PC-9 (cell line): ENCODE results near the gene PDS5B. TPM values are rescaled to one million over a fixed set of nuclear protein-coding genes. Genes with fewer than 3 reads are reported as not detected.

ENCODE experiments used
- BruUV-seq: library from RNA; stranded (reverse); fragments of 400-500 nt; replicated peaks from 2 replicates; lab custom pipeline; 2021; lab: Mats Ljungman, UMichigan
- CTCF ChIA-PET: fragments of 300-600 bp; sonication (Branson Sonifier 250); formaldehyde crosslinking; loops from one replicate; lab custom pipeline; 2022; ENCODE audit warnings: antibody characterized with exemption; lab: Charles Lee
- POLR2A ChIA-PET: fragments of 300-600 bp; sonication (Branson Sonifier 250); formaldehyde crosslinking; loops from one replicate; lab custom pipeline; 2022; ENCODE audit warnings: antibody characterized with exemption; ENCODE audit not compliant: unreplicated experiment; lab: Charles Lee
- DNase-seq, 2 experiments: peaks; one replicate each; pipeline versions ENCODE4 v3.0.0 to v3.0.0-alpha.2; 2015 to 2022; ENCODE audit warnings: mixed read lengths in 1 of 2
- H2AFZ ChIP-seq: fragments of 200-600 bp; sonication (generic); 2 replicates; pipeline ENCODE4 v1.8.1; 2017; ENCODE audit warnings: antibody characterized with exemption
- H3F3A ChIP-seq: fragments of 200-600 bp; sonication (generic); 2 replicates; pipeline ENCODE4 v1.8.1; 2017; ENCODE audit warnings: antibody characterized with exemption, mild to moderate bottlenecking, low read depth; ENCODE audit not compliant: insufficient read depth
- H3K27ac ChIP-seq: fragments of 200-600 bp; sonication (generic); 2 replicates; pipeline ENCODE4 v1.6.1; 2016; ENCODE audit warnings: mixed run types
- H3K27me3 ChIP-seq: fragments of 200-600 bp; sonication (generic); 2 replicates; pipeline ENCODE4 v1.6.1; 2016; ENCODE audit warnings: low read depth, mixed run types; ENCODE audit not compliant: insufficient read depth
- H3K36me3 ChIP-seq: fragments of 200-600 bp; sonication (generic); 2 replicates; pipeline ENCODE4 v1.6.1; 2016; ENCODE audit warnings: low read depth, mixed run types
- H3K4me1 ChIP-seq: fragments of 200-600 bp; sonication (generic); replicated peaks from 2 replicates; pipeline ENCODE4 v1.6.1; 2016; ENCODE audit warnings: mixed run types; ENCODE audit not compliant: insufficient read depth
- H3K4me2 ChIP-seq: fragments of 200-600 bp; sonication (generic); 2 replicates; pipeline ENCODE4 v1.6.1; 2017; ENCODE audit warnings: mixed run types
- H3K4me3 ChIP-seq: fragments of 200-600 bp; sonication (generic); 2 replicates; pipeline ENCODE4 v1.6.1; 2016; ENCODE audit warnings: mixed run types
- H3K79me2 ChIP-seq: fragments of 200-600 bp; sonication (generic); 2 replicates; pipeline ENCODE4 v1.6.1; 2017; ENCODE audit warnings: low read depth, mixed run types
- H3K9me2 ChIP-seq: fragments of 200-600 bp; sonication (generic); 2 replicates; pipeline ENCODE4 v1.8.1; 2017; ENCODE audit warnings: mild to moderate bottlenecking; ENCODE audit not compliant: insufficient read depth
- H3K9me3 ChIP-seq: fragments of 200-600 bp; sonication (generic); 2 replicates; pipeline ENCODE4 v1.8.1; 2016; ENCODE audit warnings: low read depth; ENCODE audit not compliant: insufficient read depth
- H4K20me1 ChIP-seq: fragments of 200-600 bp; sonication (generic); 2 replicates; pipeline ENCODE4 v1.8.1; 2017; ENCODE audit not compliant: insufficient read depth
- CTCF ChIP-seq: fragments of 200-600 bp; sonication (generic); conservative IDR thresholded peaks from 2 replicates; pipeline ENCODE4 v1.6.1; 2017; ENCODE audit warnings: mixed run types, antibody characterized with exemption, mild to moderate bottlenecking, moderate library complexity
- EZH2 ChIP-seq: fragments of 200-600 bp; sonication (generic); IDR thresholded peaks from 2 replicates; pipeline ENCODE4 v1.8.0; 2017; ENCODE audit warnings: antibody characterized with exemption, low read depth
- intact Hi-C: fragments of 100-400 bp; cut with micrococcal nuclease; formaldehyde crosslinking; loops from one replicate; pipeline ENCODE4 v1.10.0; 2022; ENCODE audit not compliant: unreplicated experiment
- total RNA-seq: library from RNA; stranded (reverse); gene quantifications from 2 replicates; pipeline ENCODE4 v1.2.3, GENCODE V29; 2021

The PDS5B gene
- total RNA-seq, 1 experiment from 2014 or later = 37.6 TPM

- Histone ChIP-seq H3K36me3 (no peaks in the 10 kb centered on the region), H3K4me3 (no peak overlapping the region), H3K9me2 (no peaks in the 10 kb centered on the region), H4K20me1 (no peaks in the 10 kb centered on the region), H3K4me1 (peaks cover 3% of the 10 kb centered on the region), H3K27me3 (no peaks in the 10 kb centered on the region), H3K79me2 (no peaks in the 10 kb centered on the region), H3K9me3 (no peaks in the 10 kb centered on the region), H2AFZ (no peak overlapping the region), H3K4me2 (no peak overlapping the region), H3K27ac (no peak overlapping the region), H3F3A (no peaks in the 10 kb centered on the region)
- TF ChIP-seq EZH2 = no peak
- no peak for TF ChIP-seq CTCF
- POLR2A ChIA-PET = no interaction called here
- DNase-seq = no peak
- intact Hi-C loops = no loop called here
- CTCF ChIA-PET = no interaction called here
- no TSS peak for BruUV-seq
Measured at GRCh38 chr13:32796754-32797153, 210.5 kb downstream of the PDS5B start.

GRCh38 chr13:32802159-32802558 lies 215.9 kb downstream of the PDS5B start:
- no peak for DNase-seq
- Histone ChIP-seq H3K4me2 (no peak overlapping the region), H3K4me3 (no peak overlapping the region), H4K20me1 (no peaks in the 10 kb centered on the region), H3F3A (no peaks in the 10 kb centered on the region), H3K79me2 (no peaks in the 10 kb centered on the region), H3K27me3 (no peaks in the 10 kb centered on the region), H3K4me1 (no peaks in the 10 kb centered on the region), H2AFZ (no peak overlapping the region), H3K9me3 (no peaks in the 10 kb centered on the region), H3K36me3 (no peaks in the 10 kb centered on the region), H3K9me2 (no peaks in the 10 kb centered on the region), H3K27ac (no peak overlapping the region)
- BruUV-seq = no TSS peak
- intact Hi-C loops = no loop called here
- CTCF ChIA-PET = no interaction called here
- TF ChIP-seq CTCF (no peak), EZH2 (no peak)
- POLR2A ChIA-PET = no interaction called here

- Histone ChIP-seq H3K27me3 (no peaks in the 10 kb centered on the region), H3K36me3 (no peaks in the 10 kb centered on the region), H2AFZ (no peak overlapping the region), H4K20me1 (no peaks in the 10 kb centered on the region), H3K27ac (no peak overlapping the region), H3K4me1 (no peaks in the 10 kb centered on the region), H3K9me2 (no peaks in the 10 kb centered on the region), H3K4me2 (no peak overlapping the region), H3K79me2 (no peaks in the 10 kb centered on the region), H3F3A (no peaks in the 10 kb centered on the region), H3K9me3 (no peaks in the 10 kb centered on the region), H3K4me3 (no peak overlapping the region)
- POLR2A ChIA-PET = no interaction called here
- intact Hi-C loops = no loop called here
- CTCF ChIA-PET = no interaction called here
- no TSS peak for BruUV-seq
- TF ChIP-seq EZH2 (no peak), CTCF (no peak)
- no peak for DNase-seq
Measured at GRCh38 chr13:32804673-32805230, 218.5 kb downstream of the PDS5B start.
